Measurements from ENCODE around the gene ASH1L. TPM values are rescaled to one million over a fixed set of nuclear protein-coding genes. Genes with fewer than 3 reads are reported as not detected.
A peak's percentile ranks its signal among the peaks of the same experiment; 100 is the strongest.

Gene ASH1L
- total RNA-seq, 1 experiment from 2014 or later, result 29.3 TPM

DNA sequence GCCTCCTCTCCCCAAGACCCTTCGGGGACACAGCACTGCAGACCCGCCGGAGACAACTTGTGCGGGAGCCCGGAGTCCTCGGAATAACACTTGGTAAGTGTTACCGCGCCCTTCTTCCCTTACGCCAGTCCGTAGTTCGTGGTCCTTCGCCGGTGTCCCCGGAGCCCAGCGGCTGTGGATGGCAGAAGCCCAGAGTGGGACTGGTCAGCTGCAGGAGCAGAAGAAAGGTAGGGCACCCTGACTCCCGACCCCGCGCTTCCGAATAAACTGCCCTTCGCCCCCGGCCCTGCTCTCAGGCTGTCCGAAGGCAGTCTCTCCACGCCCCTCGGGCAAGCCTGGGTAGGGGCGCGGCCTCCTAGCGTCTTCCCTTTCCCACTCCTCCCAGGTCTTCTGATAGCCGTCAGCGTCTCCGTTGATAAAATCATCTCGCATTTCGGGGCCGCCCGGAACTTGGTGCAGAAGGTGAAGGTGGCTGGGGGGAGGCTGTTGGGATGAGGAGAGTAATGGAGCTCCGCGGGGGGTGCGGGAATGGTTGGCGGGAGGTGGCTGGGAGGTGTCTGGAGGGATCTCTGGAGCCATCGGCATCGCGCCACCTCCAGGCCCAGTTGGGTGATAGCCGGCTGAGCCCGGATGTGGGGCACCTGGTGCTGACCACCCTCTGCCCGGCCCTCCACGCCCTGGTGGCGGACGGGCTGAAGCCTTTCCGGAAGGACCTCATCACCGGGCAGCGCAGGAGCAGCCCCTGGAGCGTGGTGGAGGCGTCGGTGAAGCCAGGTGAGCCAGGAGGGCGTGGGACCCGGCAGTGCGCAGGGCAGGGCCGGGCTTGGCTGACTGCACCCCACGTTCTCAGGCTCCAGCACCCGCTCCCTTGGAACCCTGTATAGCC is 237.6 kb downstream of the ASH1L start (continued):
- TF ChIP-seq, protein P1, sequence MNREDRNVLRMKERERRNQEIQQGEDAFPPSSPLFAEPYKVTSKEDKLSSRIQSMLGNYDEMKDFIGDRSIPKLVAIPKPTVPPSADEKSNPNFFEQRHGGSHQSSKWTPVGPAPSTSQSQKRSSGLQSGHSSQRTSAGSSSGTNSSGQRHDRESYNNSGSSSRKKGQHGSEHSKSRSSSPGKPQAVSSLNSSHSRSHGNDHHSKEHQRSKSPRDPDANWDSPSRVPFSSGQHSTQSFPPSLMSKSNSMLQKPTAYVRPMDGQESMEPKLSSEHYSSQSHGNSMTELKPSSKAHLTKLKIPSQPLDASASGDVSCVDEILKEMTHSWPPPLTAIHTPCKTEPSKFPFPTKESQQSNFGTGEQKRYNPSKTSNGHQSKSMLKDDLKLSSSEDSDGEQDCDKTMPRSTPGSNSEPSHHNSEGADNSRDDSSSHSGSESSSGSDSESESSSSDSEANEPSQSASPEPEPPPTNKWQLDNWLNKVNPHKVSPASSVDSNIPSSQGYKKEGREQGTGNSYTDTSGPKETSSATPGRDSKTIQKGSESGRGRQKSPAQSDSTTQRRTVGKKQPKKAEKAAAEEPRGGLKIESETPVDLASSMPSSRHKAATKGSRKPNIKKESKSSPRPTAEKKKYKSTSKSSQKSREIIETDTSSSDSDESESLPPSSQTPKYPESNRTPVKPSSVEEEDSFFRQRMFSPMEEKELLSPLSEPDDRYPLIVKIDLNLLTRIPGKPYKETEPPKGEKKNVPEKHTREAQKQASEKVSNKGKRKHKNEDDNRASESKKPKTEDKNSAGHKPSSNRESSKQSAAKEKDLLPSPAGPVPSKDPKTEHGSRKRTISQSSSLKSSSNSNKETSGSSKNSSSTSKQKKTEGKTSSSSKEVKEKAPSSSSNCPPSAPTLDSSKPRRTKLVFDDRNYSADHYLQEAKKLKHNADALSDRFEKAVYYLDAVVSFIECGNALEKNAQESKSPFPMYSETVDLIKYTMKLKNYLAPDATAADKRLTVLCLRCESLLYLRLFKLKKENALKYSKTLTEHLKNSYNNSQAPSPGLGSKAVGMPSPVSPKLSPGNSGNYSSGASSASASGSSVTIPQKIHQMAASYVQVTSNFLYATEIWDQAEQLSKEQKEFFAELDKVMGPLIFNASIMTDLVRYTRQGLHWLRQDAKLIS (CRISPR knock-in tag; IDR thresholded peaks at IDR 0.05; ENCODE audit: borderline replicate concordance), result no peak
- TF ChIP-seq TCF7 (CRISPR knock-in tag; IDR thresholded peaks at IDR 0.05; ENCODE audit: low read depth) (0 out of 2 replicates have a peak, but pooled peaks have one; percentile 30), EMX1 (CRISPR knock-in tag; IDR thresholded peaks at IDR 0.05) (no peak), RELA (CRISPR knock-in tag; IDR thresholded peaks at IDR 0.05; ENCODE audit: borderline replicate concordance) (peak; percentile 8; the same call in 1 of the 2 replicates), JUN (CRISPR knock-in tag; IDR thresholded peaks at IDR 0.05) (peak; percentile 26; the same call in 1 of the 2 replicates), ZNF219 (CRISPR knock-in tag; IDR thresholded peaks at IDR 0.05; ENCODE audit: borderline replicate concordance) (no peak; the same call in 1 of the 2 replicates), NFYB (CRISPR knock-in tag; conservative IDR thresholded peaks at IDR 0.05; ENCODE audit: low read depth) (peak; percentile 21; the same call in 1 of the 2 replicates), CREM (CRISPR knock-in tag; IDR thresholded peaks at IDR 0.05) (0 out of 2 replicates have a peak, but pooled peaks have one; percentile 29), ATF1 (CRISPR knock-in tag; IDR thresholded peaks at IDR 0.05) (0 out of 2 replicates have a peak, but pooled peaks have one; percentile 35)
- TF ChIP-seq, protein P2, sequence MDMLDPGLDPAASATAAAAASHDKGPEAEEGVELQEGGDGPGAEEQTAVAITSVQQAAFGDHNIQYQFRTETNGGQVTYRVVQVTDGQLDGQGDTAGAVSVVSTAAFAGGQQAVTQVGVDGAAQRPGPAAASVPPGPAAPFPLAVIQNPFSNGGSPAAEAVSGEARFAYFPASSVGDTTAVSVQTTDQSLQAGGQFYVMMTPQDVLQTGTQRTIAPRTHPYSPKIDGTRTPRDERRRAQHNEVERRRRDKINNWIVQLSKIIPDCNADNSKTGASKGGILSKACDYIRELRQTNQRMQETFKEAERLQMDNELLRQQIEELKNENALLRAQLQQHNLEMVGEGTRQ (CRISPR knock-in tag; IDR thresholded peaks at IDR 0.05), result peak; percentile 37; the same call in 1 of the 2 replicates
- TF ChIP-seq, protein P3, sequence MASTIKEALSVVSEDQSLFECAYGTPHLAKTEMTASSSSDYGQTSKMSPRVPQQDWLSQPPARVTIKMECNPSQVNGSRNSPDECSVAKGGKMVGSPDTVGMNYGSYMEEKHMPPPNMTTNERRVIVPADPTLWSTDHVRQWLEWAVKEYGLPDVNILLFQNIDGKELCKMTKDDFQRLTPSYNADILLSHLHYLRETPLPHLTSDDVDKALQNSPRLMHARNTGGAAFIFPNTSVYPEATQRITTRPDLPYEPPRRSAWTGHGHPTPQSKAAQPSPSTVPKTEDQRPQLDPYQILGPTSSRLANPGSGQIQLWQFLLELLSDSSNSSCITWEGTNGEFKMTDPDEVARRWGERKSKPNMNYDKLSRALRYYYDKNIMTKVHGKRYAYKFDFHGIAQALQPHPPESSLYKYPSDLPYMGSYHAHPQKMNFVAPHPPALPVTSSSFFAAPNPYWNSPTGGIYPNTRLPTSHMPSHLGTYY (CRISPR knock-in tag; IDR thresholded peaks at IDR 0.05), result no peak
- TF ChIP-seq, protein P4, sequence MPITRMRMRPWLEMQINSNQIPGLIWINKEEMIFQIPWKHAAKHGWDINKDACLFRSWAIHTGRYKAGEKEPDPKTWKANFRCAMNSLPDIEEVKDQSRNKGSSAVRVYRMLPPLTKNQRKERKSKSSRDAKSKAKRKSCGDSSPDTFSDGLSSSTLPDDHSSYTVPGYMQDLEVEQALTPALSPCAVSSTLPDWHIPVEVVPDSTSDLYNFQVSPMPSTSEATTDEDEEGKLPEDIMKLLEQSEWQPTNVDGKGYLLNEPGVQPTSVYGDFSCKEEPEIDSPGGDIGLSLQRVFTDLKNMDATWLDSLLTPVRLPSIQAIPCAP (CRISPR knock-in tag; IDR thresholded peaks at IDR 0.05), result no peak
- TF ChIP-seq, protein P5, sequence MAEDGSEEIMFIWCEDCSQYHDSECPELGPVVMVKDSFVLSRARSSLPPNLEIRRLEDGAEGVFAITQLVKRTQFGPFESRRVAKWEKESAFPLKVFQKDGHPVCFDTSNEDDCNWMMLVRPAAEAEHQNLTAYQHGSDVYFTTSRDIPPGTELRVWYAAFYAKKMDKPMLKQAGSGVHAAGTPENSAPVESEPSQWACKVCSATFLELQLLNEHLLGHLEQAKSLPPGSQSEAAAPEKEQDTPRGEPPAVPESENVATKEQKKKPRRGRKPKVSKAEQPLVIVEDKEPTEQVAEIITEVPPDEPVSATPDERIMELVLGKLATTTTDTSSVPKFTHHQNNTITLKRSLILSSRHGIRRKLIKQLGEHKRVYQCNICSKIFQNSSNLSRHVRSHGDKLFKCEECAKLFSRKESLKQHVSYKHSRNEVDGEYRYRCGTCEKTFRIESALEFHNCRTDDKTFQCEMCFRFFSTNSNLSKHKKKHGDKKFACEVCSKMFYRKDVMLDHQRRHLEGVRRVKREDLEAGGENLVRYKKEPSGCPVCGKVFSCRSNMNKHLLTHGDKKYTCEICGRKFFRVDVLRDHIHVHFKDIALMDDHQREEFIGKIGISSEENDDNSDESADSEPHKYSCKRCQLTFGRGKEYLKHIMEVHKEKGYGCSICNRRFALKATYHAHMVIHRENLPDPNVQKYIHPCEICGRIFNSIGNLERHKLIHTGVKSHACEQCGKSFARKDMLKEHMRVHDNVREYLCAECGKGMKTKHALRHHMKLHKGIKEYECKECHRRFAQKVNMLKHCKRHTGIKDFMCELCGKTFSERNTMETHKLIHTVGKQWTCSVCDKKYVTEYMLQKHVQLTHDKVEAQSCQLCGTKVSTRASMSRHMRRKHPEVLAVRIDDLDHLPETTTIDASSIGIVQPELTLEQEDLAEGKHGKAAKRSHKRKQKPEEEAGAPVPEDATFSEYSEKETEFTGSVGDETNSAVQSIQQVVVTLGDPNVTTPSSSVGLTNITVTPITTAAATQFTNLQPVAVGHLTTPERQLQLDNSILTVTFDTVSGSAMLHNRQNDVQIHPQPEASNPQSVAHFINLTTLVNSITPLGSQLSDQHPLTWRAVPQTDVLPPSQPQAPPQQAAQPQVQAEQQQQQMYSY (CRISPR knock-in tag; IDR thresholded peaks at IDR 0.05), result no peak
- TF ChIP-seq, protein P6, sequence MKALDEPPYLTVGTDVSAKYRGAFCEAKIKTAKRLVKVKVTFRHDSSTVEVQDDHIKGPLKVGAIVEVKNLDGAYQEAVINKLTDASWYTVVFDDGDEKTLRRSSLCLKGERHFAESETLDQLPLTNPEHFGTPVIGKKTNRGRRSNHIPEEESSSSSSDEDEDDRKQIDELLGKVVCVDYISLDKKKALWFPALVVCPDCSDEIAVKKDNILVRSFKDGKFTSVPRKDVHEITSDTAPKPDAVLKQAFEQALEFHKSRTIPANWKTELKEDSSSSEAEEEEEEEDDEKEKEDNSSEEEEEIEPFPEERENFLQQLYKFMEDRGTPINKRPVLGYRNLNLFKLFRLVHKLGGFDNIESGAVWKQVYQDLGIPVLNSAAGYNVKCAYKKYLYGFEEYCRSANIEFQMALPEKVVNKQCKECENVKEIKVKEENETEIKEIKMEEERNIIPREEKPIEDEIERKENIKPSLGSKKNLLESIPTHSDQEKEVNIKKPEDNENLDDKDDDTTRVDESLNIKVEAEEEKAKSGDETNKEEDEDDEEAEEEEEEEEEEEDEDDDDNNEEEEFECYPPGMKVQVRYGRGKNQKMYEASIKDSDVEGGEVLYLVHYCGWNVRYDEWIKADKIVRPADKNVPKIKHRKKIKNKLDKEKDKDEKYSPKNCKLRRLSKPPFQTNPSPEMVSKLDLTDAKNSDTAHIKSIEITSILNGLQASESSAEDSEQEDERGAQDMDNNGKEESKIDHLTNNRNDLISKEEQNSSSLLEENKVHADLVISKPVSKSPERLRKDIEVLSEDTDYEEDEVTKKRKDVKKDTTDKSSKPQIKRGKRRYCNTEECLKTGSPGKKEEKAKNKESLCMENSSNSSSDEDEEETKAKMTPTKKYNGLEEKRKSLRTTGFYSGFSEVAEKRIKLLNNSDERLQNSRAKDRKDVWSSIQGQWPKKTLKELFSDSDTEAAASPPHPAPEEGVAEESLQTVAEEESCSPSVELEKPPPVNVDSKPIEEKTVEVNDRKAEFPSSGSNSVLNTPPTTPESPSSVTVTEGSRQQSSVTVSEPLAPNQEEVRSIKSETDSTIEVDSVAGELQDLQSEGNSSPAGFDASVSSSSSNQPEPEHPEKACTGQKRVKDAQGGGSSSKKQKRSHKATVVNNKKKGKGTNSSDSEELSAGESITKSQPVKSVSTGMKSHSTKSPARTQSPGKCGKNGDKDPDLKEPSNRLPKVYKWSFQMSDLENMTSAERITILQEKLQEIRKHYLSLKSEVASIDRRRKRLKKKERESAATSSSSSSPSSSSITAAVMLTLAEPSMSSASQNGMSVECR (CRISPR knock-in tag; IDR thresholded peaks at IDR 0.05; ENCODE audit: borderline replicate concordance), result peak; percentile 82
- TF ChIP-seq, protein P7, sequence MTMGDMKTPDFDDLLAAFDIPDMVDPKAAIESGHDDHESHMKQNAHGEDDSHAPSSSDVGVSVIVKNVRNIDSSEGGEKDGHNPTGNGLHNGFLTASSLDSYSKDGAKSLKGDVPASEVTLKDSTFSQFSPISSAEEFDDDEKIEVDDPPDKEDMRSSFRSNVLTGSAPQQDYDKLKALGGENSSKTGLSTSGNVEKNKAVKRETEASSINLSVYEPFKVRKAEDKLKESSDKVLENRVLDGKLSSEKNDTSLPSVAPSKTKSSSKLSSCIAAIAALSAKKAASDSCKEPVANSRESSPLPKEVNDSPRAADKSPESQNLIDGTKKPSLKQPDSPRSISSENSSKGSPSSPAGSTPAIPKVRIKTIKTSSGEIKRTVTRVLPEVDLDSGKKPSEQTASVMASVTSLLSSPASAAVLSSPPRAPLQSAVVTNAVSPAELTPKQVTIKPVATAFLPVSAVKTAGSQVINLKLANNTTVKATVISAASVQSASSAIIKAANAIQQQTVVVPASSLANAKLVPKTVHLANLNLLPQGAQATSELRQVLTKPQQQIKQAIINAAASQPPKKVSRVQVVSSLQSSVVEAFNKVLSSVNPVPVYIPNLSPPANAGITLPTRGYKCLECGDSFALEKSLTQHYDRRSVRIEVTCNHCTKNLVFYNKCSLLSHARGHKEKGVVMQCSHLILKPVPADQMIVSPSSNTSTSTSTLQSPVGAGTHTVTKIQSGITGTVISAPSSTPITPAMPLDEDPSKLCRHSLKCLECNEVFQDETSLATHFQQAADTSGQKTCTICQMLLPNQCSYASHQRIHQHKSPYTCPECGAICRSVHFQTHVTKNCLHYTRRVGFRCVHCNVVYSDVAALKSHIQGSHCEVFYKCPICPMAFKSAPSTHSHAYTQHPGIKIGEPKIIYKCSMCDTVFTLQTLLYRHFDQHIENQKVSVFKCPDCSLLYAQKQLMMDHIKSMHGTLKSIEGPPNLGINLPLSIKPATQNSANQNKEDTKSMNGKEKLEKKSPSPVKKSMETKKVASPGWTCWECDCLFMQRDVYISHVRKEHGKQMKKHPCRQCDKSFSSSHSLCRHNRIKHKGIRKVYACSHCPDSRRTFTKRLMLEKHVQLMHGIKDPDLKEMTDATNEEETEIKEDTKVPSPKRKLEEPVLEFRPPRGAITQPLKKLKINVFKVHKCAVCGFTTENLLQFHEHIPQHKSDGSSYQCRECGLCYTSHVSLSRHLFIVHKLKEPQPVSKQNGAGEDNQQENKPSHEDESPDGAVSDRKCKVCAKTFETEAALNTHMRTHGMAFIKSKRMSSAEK (CRISPR knock-in tag; IDR thresholded peaks at IDR 0.05; ENCODE audit: borderline replicate concordance), result no peak
- TF ChIP-seq, protein P8, sequence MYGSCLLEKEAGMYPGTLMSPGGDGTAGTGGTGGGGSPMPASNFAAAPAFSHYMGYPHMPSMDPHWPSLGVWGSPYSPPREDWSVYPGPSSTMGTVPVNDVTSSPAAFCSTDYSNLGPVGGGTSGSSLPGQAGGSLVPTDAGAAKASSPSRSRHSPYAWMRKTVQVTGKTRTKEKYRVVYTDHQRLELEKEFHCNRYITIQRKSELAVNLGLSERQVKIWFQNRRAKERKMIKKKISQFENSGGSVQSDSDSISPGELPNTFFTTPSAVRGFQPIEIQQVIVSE (CRISPR knock-in tag; IDR thresholded peaks at IDR 0.05; ENCODE audit: borderline replicate concordance), result no peak

Data from WTC11 (cell line).